Measurements from ENCODE around the gene CAPSL.

Gene CAPSL

GRCh38 chr5:35903631-35904203 lies 34.7 kb downstream of the CAPSL start:
- Histone ChIP-seq H3K4me3 (ENCODE audit: low read depth, low read length) (no peak overlapping the region), H3K36me3 (no peaks in the 10 kb centered on the region), H3K27ac (no peak overlapping the region), H3K27me3 (ENCODE audit: insufficient read depth, low read depth, severe bottlenecking) (peaks cover 88% of the 10 kb centered on the region), H3K9me3 (ENCODE audit: severe bottlenecking) (peaks cover 10% of the 10 kb centered on the region)
- TF ChIP-seq CTCF (IDR thresholded peaks at IDR 0.05; ENCODE audit: low read depth, low read length): no peak
- no peak for DNase-seq

- Histone ChIP-seq H3K27ac (no peak overlapping the region), H3K36me3 (no peaks in the 10 kb centered on the region), H3K4me3 (ENCODE audit: low read depth, low read length) (no peak overlapping the region), H3K9me3 (ENCODE audit: severe bottlenecking) (peaks cover 10% of the 10 kb centered on the region), H3K27me3 (ENCODE audit: insufficient read depth, low read depth, severe bottlenecking) (peaks cover 91% of the 10 kb centered on the region)
- no peak for TF ChIP-seq CTCF (IDR thresholded peaks at IDR 0.05; ENCODE audit: low read depth, low read length)
- DNase-seq: no peak
Measured at GRCh38 chr5:35902046-35902672, 36.3 kb downstream of the CAPSL start.

- peaks cover 93% of the 10 kb centered on the region for H3K27me3 ChIP-seq (ENCODE audit: insufficient read depth, low read depth, severe bottlenecking)
- H3K9me3 ChIP-seq (ENCODE audit: severe bottlenecking): peaks cover 10% of the 10 kb centered on the region
- no peak overlapping the region for H3K4me3 ChIP-seq (ENCODE audit: low read depth, low read length)
- no peak for DNase-seq
- H3K27ac ChIP-seq: no peak overlapping the region
- no peak for TF ChIP-seq CTCF (IDR thresholded peaks at IDR 0.05; ENCODE audit: low read depth, low read length)
- H3K36me3 ChIP-seq: no peaks in the 10 kb centered on the region
Measured at GRCh38 chr5:35900972-35901695, 37.3 kb downstream of the CAPSL start.

- H3K27ac ChIP-seq: no peak overlapping the region
- DNase-seq: no peak
- no peak overlapping the region for H3K4me3 ChIP-seq (ENCODE audit: low read depth, low read length)
- TF ChIP-seq CTCF (IDR thresholded peaks at IDR 0.05; ENCODE audit: low read depth, low read length): no peak
- no peaks in the 10 kb centered on the region for H3K36me3 ChIP-seq
- H3K9me3 ChIP-seq (ENCODE audit: severe bottlenecking): peaks cover 10% of the 10 kb centered on the region
- peaks cover 93% of the 10 kb centered on the region for H3K27me3 ChIP-seq (ENCODE audit: insufficient read depth, low read depth, severe bottlenecking)
Measured at GRCh38 chr5:35899800-35900199, 38.6 kb downstream of the CAPSL start.

GRCh38 chr5:35898952-35899660 lies 39.3 kb downstream of the CAPSL start:
- H3K27ac ChIP-seq: no peak overlapping the region
- no peaks in the 10 kb centered on the region for H3K36me3 ChIP-seq
- DNase-seq: no peak
- peaks cover 9% of the 10 kb centered on the region for H3K9me3 ChIP-seq (ENCODE audit: severe bottlenecking)
- TF ChIP-seq CTCF (IDR thresholded peaks at IDR 0.05; ENCODE audit: low read depth, low read length): no peak
- peaks cover 93% of the 10 kb centered on the region for H3K27me3 ChIP-seq (ENCODE audit: insufficient read depth, low read depth, severe bottlenecking)
- no peak overlapping the region for H3K4me3 ChIP-seq (ENCODE audit: low read depth, low read length)
